ENCODE data around the gene ARID3A. TPM values are rescaled to one million over a fixed set of nuclear protein-coding genes. Genes with fewer than 3 reads are reported as not detected.

ARID3A gene
- total RNA-seq, 1 experiment from 2014 or later, result 0.85 TPM

GRCh38 chr19:970695-971094 lies 44.9 kb downstream of the ARID3A start:
- no peaks in the 10 kb centered on the region for H3K9me3 Mint-ChIP-seq (ENCODE audit: low read depth, unreplicated experiment)
- H3K4me1 Mint-ChIP-seq (ENCODE audit: low read depth, unreplicated experiment), result no peaks in the 10 kb centered on the region
- no peaks in the 10 kb centered on the region for H3K27me3 Mint-ChIP-seq (ENCODE audit: unreplicated experiment)
- TF ChIP-seq, protein P1, sequence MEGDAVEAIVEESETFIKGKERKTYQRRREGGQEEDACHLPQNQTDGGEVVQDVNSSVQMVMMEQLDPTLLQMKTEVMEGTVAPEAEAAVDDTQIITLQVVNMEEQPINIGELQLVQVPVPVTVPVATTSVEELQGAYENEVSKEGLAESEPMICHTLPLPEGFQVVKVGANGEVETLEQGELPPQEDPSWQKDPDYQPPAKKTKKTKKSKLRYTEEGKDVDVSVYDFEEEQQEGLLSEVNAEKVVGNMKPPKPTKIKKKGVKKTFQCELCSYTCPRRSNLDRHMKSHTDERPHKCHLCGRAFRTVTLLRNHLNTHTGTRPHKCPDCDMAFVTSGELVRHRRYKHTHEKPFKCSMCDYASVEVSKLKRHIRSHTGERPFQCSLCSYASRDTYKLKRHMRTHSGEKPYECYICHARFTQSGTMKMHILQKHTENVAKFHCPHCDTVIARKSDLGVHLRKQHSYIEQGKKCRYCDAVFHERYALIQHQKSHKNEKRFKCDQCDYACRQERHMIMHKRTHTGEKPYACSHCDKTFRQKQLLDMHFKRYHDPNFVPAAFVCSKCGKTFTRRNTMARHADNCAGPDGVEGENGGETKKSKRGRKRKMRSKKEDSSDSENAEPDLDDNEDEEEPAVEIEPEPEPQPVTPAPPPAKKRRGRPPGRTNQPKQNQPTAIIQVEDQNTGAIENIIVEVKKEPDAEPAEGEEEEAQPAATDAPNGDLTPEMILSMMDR (IDR thresholded peaks at IDR 0.05; ENCODE audit: unreplicated experiment), result peak; percentile 79
- DNase-seq, result no peak
- no peak overlapping the region for H3K4me3 Mint-ChIP-seq (ENCODE audit: low read depth, unreplicated experiment)
- H3K27ac Mint-ChIP-seq (ENCODE audit: unreplicated experiment), result no peak overlapping the region
- no peaks in the 10 kb centered on the region for H3K36me3 Mint-ChIP-seq (ENCODE audit: insufficient read depth, unreplicated experiment)
- CTCF ChIA-PET, result no interaction called here
- intact Hi-C loops (cut with micrococcal nuclease; ENCODE audit: unreplicated experiment), result no loop called here
- BruUV-seq (replicated peaks), result no TSS peak

GRCh38 chr19:971795-972194 lies 46.0 kb downstream of the ARID3A start:
- Mint-ChIP-seq H3K27me3 (ENCODE audit: unreplicated experiment) (no peaks in the 10 kb centered on the region), H3K27ac (ENCODE audit: unreplicated experiment) (no peak overlapping the region), H3K4me1 (ENCODE audit: low read depth, unreplicated experiment) (no peaks in the 10 kb centered on the region), H3K9me3 (ENCODE audit: low read depth, unreplicated experiment) (no peaks in the 10 kb centered on the region), H3K4me3 (ENCODE audit: low read depth, unreplicated experiment) (no peak overlapping the region), H3K36me3 (ENCODE audit: insufficient read depth, unreplicated experiment) (no peaks in the 10 kb centered on the region)
- TF ChIP-seq, protein P1 (IDR thresholded peaks at IDR 0.05; ENCODE audit: unreplicated experiment), result no peak
- no TSS peak for BruUV-seq (replicated peaks)
- no peak for DNase-seq
- CTCF ChIA-PET, result interaction anchor here (0.6 to 1.2 kb wide), 2 partner anchors 13 to 25 kb away, joined by 3 to 9 read pairs; partner anchors contain the start of gene WDR18
- intact Hi-C loops (cut with micrococcal nuclease; ENCODE audit: unreplicated experiment), result no loop called here

DNA sequence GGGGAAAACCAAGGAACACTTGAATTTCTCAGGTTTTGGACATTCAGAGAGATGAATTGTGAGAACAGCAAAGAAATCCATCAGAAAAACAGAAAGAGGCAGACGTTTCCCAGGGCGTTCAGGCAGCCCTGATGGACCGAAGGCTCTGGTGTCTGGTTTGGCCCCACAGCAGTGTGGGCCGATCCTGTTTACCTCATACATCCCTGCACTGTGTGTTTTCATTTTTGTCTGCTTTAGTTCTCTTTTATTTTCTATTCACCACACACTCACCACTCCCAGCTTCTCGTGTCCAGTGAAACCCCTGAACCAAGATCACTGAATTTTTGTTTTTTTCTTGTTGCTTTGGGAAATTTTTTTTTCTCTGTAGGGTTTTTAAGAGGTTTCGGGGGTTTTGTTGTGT lies 46.4 kb downstream of the ARID3A start:
- intact Hi-C loops (cut with micrococcal nuclease; ENCODE audit: unreplicated experiment), result no loop called here
- no peaks in the 10 kb centered on the region for H3K27me3 Mint-ChIP-seq (ENCODE audit: unreplicated experiment)
- H3K36me3 Mint-ChIP-seq (ENCODE audit: insufficient read depth, unreplicated experiment), result no peaks in the 10 kb centered on the region
- DNase-seq, result no peak
- no peaks in the 10 kb centered on the region for H3K9me3 Mint-ChIP-seq (ENCODE audit: low read depth, unreplicated experiment)
- CTCF ChIA-PET, result interaction anchor here (1.2 kb wide), 1 partner anchor 12 kb away, joined by 9 read pairs; the partner anchor contains the start of gene WDR18
- no peaks in the 10 kb centered on the region for H3K4me1 Mint-ChIP-seq (ENCODE audit: low read depth, unreplicated experiment)
- H3K27ac Mint-ChIP-seq (ENCODE audit: unreplicated experiment), result no peak overlapping the region
- TF ChIP-seq, protein P1 (IDR thresholded peaks at IDR 0.05; ENCODE audit: unreplicated experiment), result no peak
- H3K4me3 Mint-ChIP-seq (ENCODE audit: low read depth, unreplicated experiment), result no peak overlapping the region
- no TSS peak for BruUV-seq (replicated peaks)

- Mint-ChIP-seq H3K27me3 (ENCODE audit: unreplicated experiment) (no peaks in the 10 kb centered on the region), H3K27ac (ENCODE audit: unreplicated experiment) (no peak overlapping the region), H3K36me3 (ENCODE audit: insufficient read depth, unreplicated experiment) (no peaks in the 10 kb centered on the region), H3K4me3 (ENCODE audit: low read depth, unreplicated experiment) (no peak overlapping the region), H3K9me3 (ENCODE audit: low read depth, unreplicated experiment) (no peaks in the 10 kb centered on the region), H3K4me1 (ENCODE audit: low read depth, unreplicated experiment) (no peaks in the 10 kb centered on the region)
- CTCF ChIA-PET, result no interaction called here
- BruUV-seq (replicated peaks), result no TSS peak
- TF ChIP-seq, protein P1 (IDR thresholded peaks at IDR 0.05; ENCODE audit: unreplicated experiment), result no peak
- no peak for DNase-seq
- intact Hi-C loops (cut with micrococcal nuclease; ENCODE audit: unreplicated experiment), result no loop called here
These were observed 48.1 kb downstream of the ARID3A start for GRCh38 chr19:973726-974563.

Data from Calu3 (cell line).